ENCODE results near the gene C11orf98. TPM values are rescaled to one million over a fixed set of nuclear protein-coding genes. Genes with fewer than 3 reads are reported as not detected.
A peak's percentile ranks its signal among the peaks of the same experiment; 100 is the strongest.

The C11orf98 gene
- total and polyA plus RNA-seq, 9 donors, result 24.2 to 62.3 (median 37.1) TPM

DNA sequence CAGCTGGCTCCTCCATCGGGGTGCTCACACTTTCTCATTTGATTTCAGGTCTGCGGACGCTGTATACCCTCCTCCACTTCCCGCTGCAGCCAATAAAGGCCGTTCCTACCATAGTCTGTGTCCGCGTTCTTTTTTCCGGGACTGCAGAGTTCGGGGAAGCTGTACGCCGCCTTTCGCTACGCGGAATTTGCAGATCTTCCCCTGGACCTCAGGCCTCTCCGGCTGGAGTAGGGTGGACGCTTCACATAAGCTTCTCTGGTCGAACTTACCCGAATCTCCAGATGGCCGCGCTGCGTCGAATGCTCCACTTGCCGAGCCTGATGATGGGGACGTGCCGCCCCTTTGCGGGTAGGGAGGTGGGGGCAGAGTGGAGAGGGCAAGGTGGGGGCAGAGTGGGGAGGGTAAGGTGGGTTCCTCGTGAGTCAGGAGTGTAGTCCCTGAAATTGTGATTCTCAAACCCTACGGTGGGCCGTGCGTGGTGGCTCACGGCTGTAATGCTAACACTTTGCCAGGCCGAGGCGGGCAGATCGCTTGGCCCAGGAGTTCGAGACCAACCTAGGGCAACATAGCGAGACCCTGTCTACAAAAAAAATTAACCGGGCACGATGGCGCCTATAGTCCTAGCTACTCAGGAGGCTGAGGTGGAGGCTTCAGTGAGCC lies 719 bp upstream of the C11orf98 start:
- intact Hi-C loops (cut with DNase I), result no loop called here
- Histone ChIP-seq H3K36me3 (no peaks in the 10 kb centered on the region), H3K27ac (peak overlapping the region; percentile 10 to 79), H3K27me3 (no peaks in the 10 kb centered on the region), H3K9me3 (no peaks in the 10 kb centered on the region), H3K4me1 (ENCODE audit: insufficient read depth) (peaks cover 9% of the 10 kb centered on the region), H3K4me3 (peak overlapping the region; percentile 71)
- DNase-seq, result peak; percentile 61 to 77 (median 65)
- TF ChIP-seq EP300 (IDR thresholded peaks at IDR 0.05) (no peak), POLR2A (IDR thresholded peaks at IDR 0.05) (no peak)
- TF ChIP-seq, protein P1, sequence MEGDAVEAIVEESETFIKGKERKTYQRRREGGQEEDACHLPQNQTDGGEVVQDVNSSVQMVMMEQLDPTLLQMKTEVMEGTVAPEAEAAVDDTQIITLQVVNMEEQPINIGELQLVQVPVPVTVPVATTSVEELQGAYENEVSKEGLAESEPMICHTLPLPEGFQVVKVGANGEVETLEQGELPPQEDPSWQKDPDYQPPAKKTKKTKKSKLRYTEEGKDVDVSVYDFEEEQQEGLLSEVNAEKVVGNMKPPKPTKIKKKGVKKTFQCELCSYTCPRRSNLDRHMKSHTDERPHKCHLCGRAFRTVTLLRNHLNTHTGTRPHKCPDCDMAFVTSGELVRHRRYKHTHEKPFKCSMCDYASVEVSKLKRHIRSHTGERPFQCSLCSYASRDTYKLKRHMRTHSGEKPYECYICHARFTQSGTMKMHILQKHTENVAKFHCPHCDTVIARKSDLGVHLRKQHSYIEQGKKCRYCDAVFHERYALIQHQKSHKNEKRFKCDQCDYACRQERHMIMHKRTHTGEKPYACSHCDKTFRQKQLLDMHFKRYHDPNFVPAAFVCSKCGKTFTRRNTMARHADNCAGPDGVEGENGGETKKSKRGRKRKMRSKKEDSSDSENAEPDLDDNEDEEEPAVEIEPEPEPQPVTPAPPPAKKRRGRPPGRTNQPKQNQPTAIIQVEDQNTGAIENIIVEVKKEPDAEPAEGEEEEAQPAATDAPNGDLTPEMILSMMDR (IDR thresholded peaks at IDR 0.05), result no peak
- WGBS, 3 donors, result 1% methylated on average over 39 of the region's 39 CpGs

DNA sequence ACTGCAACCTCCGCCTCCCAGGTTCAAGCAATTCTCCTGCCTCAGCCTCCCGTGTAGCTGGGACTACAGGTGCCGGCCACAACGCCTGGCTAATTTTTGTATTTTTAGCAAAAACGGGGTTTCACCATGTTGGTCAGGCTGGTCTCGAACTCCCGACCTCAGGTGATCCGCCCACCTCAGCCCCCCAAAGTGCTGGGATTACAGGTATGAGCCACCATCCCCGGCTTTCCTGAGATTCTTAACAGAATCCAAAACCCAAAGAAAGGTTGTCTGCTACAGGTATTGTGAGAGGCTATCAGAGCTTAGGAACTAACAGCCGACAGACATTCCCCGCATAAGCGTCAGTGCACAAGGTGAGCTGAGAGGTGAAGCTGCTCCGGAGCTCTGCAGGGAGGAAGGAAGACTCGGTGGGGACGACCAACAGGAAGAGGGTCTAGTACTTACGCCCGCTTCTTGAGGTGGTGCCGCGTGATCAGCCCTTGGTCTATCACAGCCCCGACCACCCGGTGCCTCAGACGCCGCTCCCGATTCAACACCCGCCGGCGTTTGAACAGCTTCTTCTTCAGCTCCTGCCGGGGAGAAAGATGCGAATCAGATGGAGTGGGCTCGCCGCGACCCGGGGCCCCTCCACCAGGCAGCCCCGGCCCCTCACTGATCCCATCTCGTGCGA lies 470 bp downstream of the C11orf98 start:
- Histone ChIP-seq H3K27me3 (no peaks in the 10 kb centered on the region), H3K9me3 (no peaks in the 10 kb centered on the region), H3K27ac (peak overlapping the region; percentile 75 to 79), H3K4me3 (peak overlapping the region; percentile 71), H3K4me1 (ENCODE audit: insufficient read depth) (peaks cover 7% of the 10 kb centered on the region), H3K36me3 (no peaks in the 10 kb centered on the region)
- TF ChIP-seq POLR2A (IDR thresholded peaks at IDR 0.05), result no peak
- no peak for TF ChIP-seq EP300 (IDR thresholded peaks at IDR 0.05)
- TF ChIP-seq, protein P1 (IDR thresholded peaks at IDR 0.05), result no peak
- no peak for DNase-seq
- WGBS, 3 donors, result 2 to 3% (median 2%) methylated on average over 32 to 36 of the region's 36 CpGs
- intact Hi-C loops (cut with DNase I), result no loop called here

DNA sequence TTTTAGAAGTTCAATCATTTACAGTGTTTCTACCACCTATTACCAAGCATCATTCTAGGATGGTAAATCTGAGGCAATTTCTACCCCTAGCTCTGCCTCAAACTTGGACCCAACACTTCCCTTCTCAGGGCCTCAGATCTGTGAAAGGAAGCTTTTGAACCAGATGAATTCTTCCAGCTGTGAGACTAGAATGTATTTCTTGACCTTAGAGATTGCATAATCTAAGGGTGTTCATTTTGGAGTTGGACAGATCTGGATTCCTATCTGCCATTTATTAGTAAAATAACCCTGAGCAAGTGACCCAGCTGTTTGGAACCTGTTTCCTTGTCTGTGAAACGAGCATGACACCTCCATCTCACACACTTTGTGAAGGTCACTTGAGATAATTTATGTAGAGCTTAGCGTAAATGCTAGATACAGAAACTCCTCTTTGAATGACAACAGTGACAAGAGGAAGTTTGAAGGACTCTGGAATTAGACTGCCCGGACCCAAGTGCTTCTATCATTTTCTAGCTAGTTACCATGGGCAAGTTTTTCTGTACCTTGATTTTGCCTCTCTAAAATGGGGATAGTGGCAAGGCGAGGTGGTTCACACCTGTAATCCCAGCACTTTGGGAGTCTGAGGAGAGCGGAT lies 8.1 kb downstream of the C11orf98 start:
- H3K4me1 ChIP-seq (ENCODE audit: insufficient read depth), result peaks cover 3% of the 10 kb centered on the region
- H3K27me3 ChIP-seq, result no peaks in the 10 kb centered on the region
- H3K27ac ChIP-seq, result no peak overlapping the region
- no peak for DNase-seq
- TF ChIP-seq, protein P1 (IDR thresholded peaks at IDR 0.05), result no peak
- H3K4me3 ChIP-seq, result no peak overlapping the region
- intact Hi-C loops (cut with DNase I), result no loop called here
- WGBS, 3 donors, result 53 to 69% (median 67%) methylated on average over 5 of the region's 5 CpGs
- H3K36me3 ChIP-seq, result no peaks in the 10 kb centered on the region
- H3K9me3 ChIP-seq, result no peaks in the 10 kb centered on the region

DNA sequence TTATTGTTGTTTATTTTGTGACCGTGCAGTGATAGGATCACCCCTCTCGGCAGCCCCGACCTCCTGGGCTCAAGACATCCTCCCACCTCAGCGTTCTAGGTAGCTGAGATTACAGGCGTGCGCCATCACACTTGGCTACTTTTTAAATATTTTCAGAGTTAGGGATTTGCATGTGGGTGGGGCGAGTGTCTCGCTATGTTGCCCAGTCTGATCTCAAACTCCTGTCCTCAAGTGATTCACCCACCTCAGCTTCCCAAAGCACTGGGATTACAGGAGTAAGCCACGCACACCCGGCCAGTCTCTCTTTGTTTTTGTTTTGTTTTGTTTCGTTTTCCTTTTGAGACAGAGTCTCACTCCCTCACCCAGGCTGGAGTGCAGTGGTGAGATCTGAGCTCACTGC lies 10.7 kb downstream of the C11orf98 start:
- H3K27ac ChIP-seq, result no peak overlapping the region
- intact Hi-C loops (cut with DNase I), result no loop called here
- TF ChIP-seq POLR2A (IDR thresholded peaks at IDR 0.05) (no peak), EP300 (IDR thresholded peaks at IDR 0.05) (no peak)
- TF ChIP-seq, protein P1 (IDR thresholded peaks at IDR 0.05), result no peak
- H3K4me1 ChIP-seq (ENCODE audit: insufficient read depth), result peaks cover 3% of the 10 kb centered on the region
- H3K4me3 ChIP-seq, result no peak overlapping the region
- no peaks in the 10 kb centered on the region for H3K27me3 ChIP-seq
- no peaks in the 10 kb centered on the region for H3K9me3 ChIP-seq
- DNase-seq, result no peak
- no peaks in the 10 kb centered on the region for H3K36me3 ChIP-seq
- 64 to 78% (median 68%) methylated on average over 11 of the region's 11 CpGs for WGBS, 3 donors
